ENCODE results near the gene SPTLC3.

GRCh38 chr20:13058666-13059389 lies 50.1 kb downstream of the SPTLC3 start:
- no peak for TF ChIP-seq CTCF (IDR thresholded peaks at IDR 0.05; ENCODE audit: insufficient read depth, low read length)
- no peak for TF ChIP-seq GABPA (IDR thresholded peaks at IDR 0.05; ENCODE audit: low read depth)

Measured in HL-60 (cell line).